NCI-H2196 treated with DMSO at 0.1 percent for 48 hours (cell line): ENCODE data around the gene TPR.
"Not testable (repeated sequence)": the region's sequence is repeated elsewhere in the genome, so short reads cannot be mapped to it uniquely, and the experiment has no call there.

Experiments used
- DNase-seq: peaks from one replicate; lab custom pipeline; 2025; ENCODE audit not compliant: unreplicated experiment; lab: John Stamatoyannopoulos, UW

TPR gene

GRCh38 chr1:186375152-186375928, at the start of gene TPR, which contains the start of gene ODR4:
Gene TPR (minus strand): TSS chr1:186375253. CDS start chr1:186375028, 225 bp downstream.
Gene ODR4 (plus strand): TSS chr1:186375838. CDS start chr1:186379786, 3,948 bp downstream.
- DNase-seq, result peak; percentile 99

GRCh38 chr1:186424539-186424938, 49.5 kb upstream of the TPR start:
- DNase-seq, result no peak

GRCh38 chr1:186421446-186421845, 46.4 kb upstream of the TPR start:
- no peak for DNase-seq

GRCh38 chr1:186420923-186421322, 45.9 kb upstream of the TPR start:
- no peak for DNase-seq

GRCh38 chr1:186420311-186420710, 45.3 kb upstream of the TPR start:
- DNase-seq, result no peak

- no peak for DNase-seq
Measured at GRCh38 chr1:186418503-186418902, 43.5 kb upstream of the TPR start.

- DNase-seq, result no peak
Measured at GRCh38 chr1:186413319-186413718, 38.3 kb upstream of the TPR start.

- no peak for DNase-seq
Measured at GRCh38 chr1:186409091-186409490, 34.0 kb upstream of the TPR start.

GRCh38 chr1:186404454-186405051, 29.5 kb upstream of the TPR start:
- peak; percentile 5 for DNase-seq

GRCh38 chr1:186403632-186404031, 28.6 kb upstream of the TPR start:
- DNase-seq, result no peak

GRCh38 chr1:186401446-186401845, 26.4 kb upstream of the TPR start:
- not testable (repeated sequence) for DNase-seq

GRCh38 chr1:186392711-186393110, 17.7 kb upstream of the TPR start:
- DNase-seq, result not testable (repeated sequence)

GRCh38 chr1:186391841-186392240, 16.8 kb upstream of the TPR start:
- no peak for DNase-seq

GRCh38 chr1:186390925-186391324, 15.9 kb upstream of the TPR start:
- no peak for DNase-seq

- no peak for DNase-seq
Measured at GRCh38 chr1:186386725-186387383, 11.8 kb upstream of the TPR start.

GRCh38 chr1:186375929-186376319, 871 bp upstream of the TPR start:
- DNase-seq, result no peak

GRCh38 chr1:186374303-186375151, 526 bp downstream of the TPR start:
- DNase-seq, result peak; percentile 22

GRCh38 chr1:186347837-186348691, 27.0 kb downstream of the TPR start:
- DNase-seq, result not testable (repeated sequence)

- no peak for DNase-seq
Measured at GRCh38 chr1:186340772-186341171, 34.3 kb downstream of the TPR start.

- DNase-seq, result no peak
Measured at GRCh38 chr1:186337554-186337953, 37.5 kb downstream of the TPR start.
